Stomach (tissue), 9 donors: ENCODE results near the gene KIF17. TPM values are rescaled to one million over a fixed set of nuclear protein-coding genes. Genes with fewer than 3 reads are reported as not detected.

Source experiments
- DNase-seq, 2 donors: peaks; one replicate each; pipeline versions ENCODE4 v3.0.0 to v3.0.0-alpha.2; 2013 to 2019
- H3K27ac ChIP-seq, 5 donors: fragments of 200-600 bp in 4 of 5; sonication (generic) in 4 of 5; one replicate each; pipeline ENCODE4 v1.5.1; 2013 to 2019; ENCODE audit warnings: mild to moderate bottlenecking in 1 of 5, moderate library complexity in 1 of 5
- H3K27me3 ChIP-seq, 3 donors: fragments of 200-600 bp; sonication (generic); one replicate each; pipeline ENCODE4 v1.5.1; 2017 to 2019; ENCODE audit warnings: mixed run types in 1 of 3
- H3K36me3 ChIP-seq, 4 donors: fragments of 200-600 bp; sonication (generic); 1 replicate in 3 of 4; 2 replicates in 1 of 4; pipeline ENCODE4 v1.5.1; 2016 to 2019
- H3K4me1 ChIP-seq, 4 donors: fragments of 200-600 bp; sonication (generic); one replicate each; pipeline ENCODE4 v1.5.1; 2016 to 2019
- H3K4me3 ChIP-seq, 4 donors: fragments of 200-600 bp; sonication (generic) in 3 of 4; one replicate each; pipeline ENCODE4 v1.5.1; 2016 to 2019; ENCODE audit warnings: mild to moderate bottlenecking in 1 of 4
- H3K9me3 ChIP-seq, 4 donors: fragments of 200-600 bp; sonication (generic); one replicate each; pipeline ENCODE4 v1.5.1; 2016 to 2019
- CTCF ChIP-seq, 7 experiments: fragments of 450-650 bp in 4 of 7; fragments of 200-600 bp in 3 of 7; sonication (generic) in 3 of 7; IDR thresholded peaks; one replicate each; pipeline ENCODE4 v1.5.1; 2016 to 2019; ENCODE audit warnings: antibody characterized with exemption in 7 of 7, control low read depth in 2 of 7, mild to moderate bottlenecking in 1 of 7
- EP300 ChIP-seq: sonication (generic); formaldehyde crosslinking; IDR thresholded peaks from one replicate; pipeline ENCODE4 v1.6.1; 2017; ENCODE audit warnings: antibody characterized with exemption
- POLR2A ChIP-seq, 4 donors: fragments of 450-650 bp; IDR thresholded peaks; one replicate each; pipeline ENCODE4 v1.6.1; 2016; ENCODE audit warnings: antibody characterized with exemption in 4 of 4, control low read depth in 2 of 4, mild to moderate bottlenecking in 1 of 4, moderate library complexity in 1 of 4
- POLR2AphosphoS5 ChIP-seq, 3 donors: sonication (generic); formaldehyde crosslinking; IDR thresholded peaks; one replicate each; pipeline ENCODE4 v1.6.1; 2016; ENCODE audit warnings: antibody characterized with exemption in 3 of 3
- WGBS, 5 donors: extraction: QIAGEN DNeasy Blood & Tissue Kit in 3 of 5; methylation state at CpG; one replicate each; pipeline versions ENCODE4 v1.1.5 to v1.1.7; 2013 to 2018; 5-methylcytosine and 5-hydroxymethylcytosine counted together
- intact Hi-C: fragments of 100-400 bp; cut with DNase I; formaldehyde crosslinking; loops from one replicate; pipeline ENCODE4 v1.15.1; 2023; ENCODE audit warnings: low total_unique reads
- polyA plus RNA-seq, 3 donors: library from polyadenylated mRNA; stranded (reverse); fragments of 200-250 nt; gene quantifications; one replicate each; pipeline ENCODE4 v1.2.3, GENCODE V29; 2013
- total RNA-seq, 5 donors: library from RNA; depleted of rRNA; stranded (reverse); fragments of >200 nt; gene quantifications; one replicate each; pipeline versions ENCODE4 v1.1.0 to v1.2.3, GENCODE V29; 2014 to 2016
- donor health status: healthy with polysubstance abuse.
- donor health status: Bipolar disorder and iron deficiency.
- donor health status: healthy.

The KIF17 gene
- total and polyA plus RNA-seq, 8 donors = 0.56 to 1.5 (median 1.3) TPM; not detected in 3

DNA sequence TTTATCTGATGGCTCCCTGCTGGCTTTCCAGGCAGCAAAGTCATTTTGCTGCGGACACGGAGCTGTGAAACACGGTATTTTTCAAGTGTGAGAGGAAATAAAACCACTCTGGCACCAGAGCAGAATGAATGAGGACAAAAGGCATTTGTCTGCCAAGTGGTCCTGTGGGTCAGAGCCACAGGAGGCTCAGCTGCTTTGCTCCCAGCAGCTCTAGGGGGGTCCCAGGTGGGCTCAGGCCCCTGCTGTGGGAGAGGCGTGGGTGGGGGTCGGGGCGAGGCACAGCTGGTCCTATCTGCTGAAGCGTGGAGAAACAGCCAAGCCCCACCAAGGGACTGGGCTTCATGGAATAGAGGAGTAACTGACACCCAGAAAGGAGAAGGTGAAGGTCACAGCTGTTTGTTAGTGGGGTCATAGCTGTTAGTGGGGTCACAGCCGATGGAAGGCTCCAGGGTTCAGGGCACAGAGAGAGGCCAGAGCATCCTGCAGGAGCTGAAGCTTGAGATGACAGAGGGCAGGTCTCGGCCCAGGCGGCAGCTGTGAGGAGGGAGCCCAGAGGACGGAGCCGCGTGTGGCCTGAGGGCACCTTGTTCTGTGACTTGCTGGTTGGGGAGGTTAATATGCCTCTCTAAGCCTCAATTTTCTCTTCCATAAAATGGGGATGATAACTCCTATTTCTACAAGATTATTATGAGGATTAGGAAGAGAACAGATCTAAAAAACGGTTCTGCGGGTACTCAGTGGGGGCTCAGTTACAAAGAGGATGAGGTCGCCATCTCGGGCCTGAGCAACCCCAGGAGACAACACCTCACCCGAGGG is 7.1 kb downstream of the KIF17 start:
- intact Hi-C loops = no loop called here
- H3K4me3 ChIP-seq = no peak overlapping the region
- DNase-seq = no peak

DNA sequence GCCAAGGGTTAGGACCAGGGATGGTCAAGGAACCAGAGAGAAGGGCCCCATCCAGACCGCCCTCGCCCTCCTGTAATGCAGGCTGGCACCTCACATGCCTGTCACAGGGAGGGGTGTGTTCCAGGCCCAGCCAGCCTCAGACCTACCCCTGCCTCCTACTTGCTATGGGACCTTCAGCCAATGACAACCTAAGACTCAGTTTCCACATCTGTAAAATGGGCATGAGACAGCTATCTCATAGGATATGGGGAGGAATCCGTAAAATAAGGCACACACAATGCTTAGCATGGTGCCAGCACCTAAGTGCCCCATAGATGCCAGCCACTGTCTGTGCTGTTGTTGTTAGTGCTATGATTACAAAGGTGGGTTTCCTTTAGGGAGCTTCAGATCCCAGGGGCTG is 7.9 kb downstream of the KIF17 start:
- intact Hi-C loops = no loop called here
- Histone ChIP-seq H3K4me3 (no peak overlapping the region), H3K36me3 (no peaks in the 10 kb centered on the region), H3K27me3 (peaks cover 0 to 10% (median 0%) of the 10 kb centered on the region in 3 donors), H3K9me3 (no peaks in the 10 kb centered on the region), H3K27ac (no peak overlapping the region), H3K4me1 (no peaks in the 10 kb centered on the region)
- TF ChIP-seq CTCF (IDR thresholded peaks at IDR 0.05) = no peak
- TF ChIP-seq POLR2A (IDR thresholded peaks at IDR 0.05) = no peak
- TF ChIP-seq EP300 = no peak
- TF ChIP-seq POLR2AphosphoS5 (IDR thresholded peaks at IDR 0.05) = no peak
- DNase-seq = no peak
- 91 to 97% (median 95%) methylated on average over 3 of the region's 3 CpGs; no CpG with 5 or more reads in 1 of the 5 donors for WGBS, 5 donors

More for the DNA sequence above, 7.1 kb downstream of the KIF17 start:
- no peaks in the 10 kb centered on the region for H3K36me3 ChIP-seq
- H3K4me1 ChIP-seq = no peaks in the 10 kb centered on the region
- 64 to 73% (median 71%) methylated on average over 16 to 18 of the region's 18 CpGs for WGBS, 5 donors
- H3K27ac ChIP-seq = no peak overlapping the region
- TF ChIP-seq POLR2AphosphoS5 (IDR thresholded peaks at IDR 0.05) (no peak), EP300 (no peak), CTCF (IDR thresholded peaks at IDR 0.05) (no peak)
- H3K9me3 ChIP-seq = no peaks in the 10 kb centered on the region
- H3K27me3 ChIP-seq = peaks cover 0 to 16% (median 4%) of the 10 kb centered on the region in 3 donors

- no peaks in the 10 kb centered on the region for H3K36me3 ChIP-seq
- intact Hi-C loops = no loop called here
- H3K4me3 ChIP-seq = no peak overlapping the region
- WGBS, 5 donors = 80 to 97% (median 92%) methylated on average over 4 to 5 of the region's 5 CpGs
- no peak for DNase-seq
- H3K27ac ChIP-seq = no peak overlapping the region
- H3K9me3 ChIP-seq = no peaks in the 10 kb centered on the region
- peaks cover 0 to 10% (median 0%) of the 10 kb centered on the region in 3 donors for H3K27me3 ChIP-seq
- H3K4me1 ChIP-seq = no peaks in the 10 kb centered on the region
- no peak for TF ChIP-seq POLR2A (IDR thresholded peaks at IDR 0.05)
- TF ChIP-seq CTCF (IDR thresholded peaks at IDR 0.05) = no peak
- TF ChIP-seq POLR2AphosphoS5 (IDR thresholded peaks at IDR 0.05) = no peak
- no peak for TF ChIP-seq EP300
Observed at GRCh38 chr1:20708891-20709290, 8.9 kb downstream of the KIF17 start.

DNA sequence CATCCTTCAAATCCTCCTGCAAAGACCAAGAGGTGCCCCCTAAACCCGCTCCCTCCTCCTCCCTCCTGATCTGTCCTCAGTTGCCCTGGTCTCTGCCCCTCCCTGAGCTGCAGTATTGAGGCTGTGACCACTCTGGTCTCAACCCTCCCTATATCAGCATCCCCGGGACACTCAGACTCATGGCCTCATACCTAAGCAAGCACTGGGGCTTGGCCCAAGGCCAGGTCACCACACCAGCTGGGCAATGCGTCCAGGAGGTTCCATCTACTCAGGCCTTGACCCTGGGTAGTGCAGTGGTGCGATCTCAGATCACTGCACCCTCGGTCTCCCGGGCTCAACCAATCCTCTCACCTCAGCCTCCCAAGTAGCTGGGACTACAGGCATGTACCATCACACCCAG is 9.8 kb downstream of the KIF17 start:
- WGBS, 5 donors = 61 to 86% (median 72%) methylated on average over 2 to 6 of the region's 6 CpGs
- TF ChIP-seq POLR2A (IDR thresholded peaks at IDR 0.05) (no peak), EP300 (no peak), POLR2AphosphoS5 (IDR thresholded peaks at IDR 0.05) (no peak), CTCF (IDR thresholded peaks at IDR 0.05) (no peak)
- no peaks in the 10 kb centered on the region for H3K4me1 ChIP-seq

More for the DNA sequence above, 9.8 kb downstream of the KIF17 start:
- no peaks in the 10 kb centered on the region for H3K9me3 ChIP-seq
- no peak for DNase-seq
- no peaks in the 10 kb centered on the region for H3K36me3 ChIP-seq
- H3K27me3 ChIP-seq = peaks cover 0 to 5% (median 0%) of the 10 kb centered on the region in 3 donors
- H3K4me3 ChIP-seq = no peak overlapping the region
- intact Hi-C loops = no loop called here
- H3K27ac ChIP-seq = no peak overlapping the region
